ENCODE measurements around the gene APPBP2.

GRCh38 chr17:60425626-60426025 is 100.4 kb downstream of the APPBP2 start:
- TF ChIP-seq EZH2 (IDR thresholded peaks at IDR 0.05; ENCODE audit: borderline replicate concordance, low read depth, low read length, poor library complexity, severe bottlenecking) (no peak), CTCF (conservative IDR thresholded peaks at IDR 0.05; ENCODE audit: low read depth, low read length) (no peak)
